Hematopoietic multipotent progenitor cell treated with erythropoietin and hydrocortisone succinate and interleukin-3 and kit ligand, for 17 days (in vitro differentiated cells): ENCODE results near the gene PIK3R3.

Experiments used
- DNase-seq: peaks from one replicate; pipeline ENCODE4 v3.0.0-alpha.2; 2015; ENCODE audit warnings: low spot score

PIK3R3 gene

GRCh38 chr1:46021046-46021996, 111.1 kb downstream of the PIK3R3 start:
- no peak for DNase-seq

DNA sequence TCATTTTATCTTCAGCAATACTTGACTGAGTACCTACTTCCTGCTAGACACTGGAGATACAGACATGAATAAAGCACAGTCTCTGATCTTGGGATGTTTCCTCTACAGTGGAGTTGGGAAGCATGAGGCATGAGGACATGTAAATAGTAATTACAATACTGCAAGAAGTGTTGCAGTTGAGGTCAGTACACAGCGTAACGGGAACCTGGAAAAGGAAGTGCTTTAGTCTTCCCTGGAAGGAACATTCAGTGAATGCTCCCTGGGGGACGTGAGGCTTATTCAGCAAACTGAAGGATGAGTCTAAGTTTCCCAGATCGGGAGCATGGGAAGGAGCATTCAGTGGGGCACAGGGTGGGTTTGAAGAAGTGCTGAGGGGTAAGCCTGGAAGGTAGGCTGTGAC, 112.4 kb downstream of the PIK3R3 start:
- DNase-seq: no peak

- no peak for DNase-seq
These were observed 113.1 kb downstream of the PIK3R3 start for GRCh38 chr1:46019348-46019747.

GRCh38 chr1:46017876-46018503, 114.4 kb downstream of the PIK3R3 start:
- no peak for DNase-seq

- DNase-seq: no peak
These were observed 118.8 kb downstream of the PIK3R3 start for GRCh38 chr1:46013581-46013980.

DNA sequence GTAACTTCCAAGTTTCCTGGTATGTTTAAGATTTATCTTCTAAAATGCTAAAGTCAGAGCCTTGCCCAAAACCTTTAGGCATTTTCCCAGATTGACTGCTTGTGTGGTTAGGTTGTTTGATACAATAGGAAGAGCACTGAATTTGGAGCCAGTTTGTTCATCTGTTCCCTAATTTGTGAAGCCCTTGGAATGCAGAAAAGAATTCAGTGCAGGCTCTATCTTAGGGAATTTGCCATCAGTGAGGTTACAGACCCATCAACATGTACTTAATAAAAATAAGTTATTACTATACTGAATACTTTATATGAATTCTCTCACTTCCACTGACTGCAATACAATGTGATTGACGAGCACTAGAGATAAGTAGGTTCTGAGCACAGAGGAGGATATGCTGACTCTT, 120.2 kb downstream of the PIK3R3 start:
- DNase-seq: no peak

- no peak for DNase-seq
These were observed 121.2 kb downstream of the PIK3R3 start for GRCh38 chr1:46011121-46011695.

DNA sequence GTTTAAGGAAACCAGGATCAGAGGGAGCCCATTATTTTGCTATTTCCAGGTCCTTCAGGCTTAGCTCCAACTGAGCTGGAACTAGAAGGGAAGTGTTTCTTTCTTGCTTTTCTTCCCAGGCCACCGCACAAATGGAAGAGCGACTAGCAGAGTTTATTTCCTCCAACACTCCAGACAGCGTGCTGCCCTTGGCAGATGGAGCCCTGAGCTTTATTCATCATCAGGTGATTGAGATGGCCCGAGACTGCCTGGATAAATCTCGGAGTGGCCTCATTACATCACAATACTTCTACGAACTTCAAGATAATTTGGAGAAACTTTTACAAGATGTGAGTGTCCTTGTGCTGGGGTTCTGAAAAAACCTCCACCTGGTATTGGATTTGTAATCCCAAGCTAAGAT, 121.8 kb downstream of the PIK3R3 start:
- no peak for DNase-seq

- DNase-seq: no peak
These were observed 123.8 kb downstream of the PIK3R3 start for GRCh38 chr1:46008585-46008984.

- DNase-seq: no peak
These were observed 126.8 kb downstream of the PIK3R3 start for GRCh38 chr1:46005594-46005993.

- no peak for DNase-seq
These were observed 127.9 kb downstream of the PIK3R3 start for GRCh38 chr1:46004492-46004891.

DNA sequence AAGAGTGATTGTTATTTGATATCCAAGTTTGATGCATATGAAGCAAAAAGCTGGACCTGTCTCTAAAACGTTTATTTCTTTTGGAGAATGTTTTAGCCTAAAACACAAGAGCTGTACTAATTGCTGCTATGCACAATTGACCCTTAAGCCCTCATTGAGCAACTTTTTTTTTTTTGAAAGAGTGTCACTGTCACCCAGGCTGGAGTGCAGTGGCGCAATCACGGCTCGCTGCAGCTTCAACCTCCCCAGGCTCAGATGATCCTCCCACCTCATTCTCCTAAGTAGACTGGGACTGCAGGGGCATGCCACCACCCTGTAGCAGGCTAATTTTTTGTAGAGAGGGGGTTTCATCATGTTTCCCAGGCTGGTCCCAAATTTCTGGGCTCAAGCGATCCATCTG, 129.1 kb downstream of the PIK3R3 start:
- no peak for DNase-seq

GRCh38 chr1:46002551-46003150, 129.8 kb downstream of the PIK3R3 start:
- DNase-seq: no peak

DNA sequence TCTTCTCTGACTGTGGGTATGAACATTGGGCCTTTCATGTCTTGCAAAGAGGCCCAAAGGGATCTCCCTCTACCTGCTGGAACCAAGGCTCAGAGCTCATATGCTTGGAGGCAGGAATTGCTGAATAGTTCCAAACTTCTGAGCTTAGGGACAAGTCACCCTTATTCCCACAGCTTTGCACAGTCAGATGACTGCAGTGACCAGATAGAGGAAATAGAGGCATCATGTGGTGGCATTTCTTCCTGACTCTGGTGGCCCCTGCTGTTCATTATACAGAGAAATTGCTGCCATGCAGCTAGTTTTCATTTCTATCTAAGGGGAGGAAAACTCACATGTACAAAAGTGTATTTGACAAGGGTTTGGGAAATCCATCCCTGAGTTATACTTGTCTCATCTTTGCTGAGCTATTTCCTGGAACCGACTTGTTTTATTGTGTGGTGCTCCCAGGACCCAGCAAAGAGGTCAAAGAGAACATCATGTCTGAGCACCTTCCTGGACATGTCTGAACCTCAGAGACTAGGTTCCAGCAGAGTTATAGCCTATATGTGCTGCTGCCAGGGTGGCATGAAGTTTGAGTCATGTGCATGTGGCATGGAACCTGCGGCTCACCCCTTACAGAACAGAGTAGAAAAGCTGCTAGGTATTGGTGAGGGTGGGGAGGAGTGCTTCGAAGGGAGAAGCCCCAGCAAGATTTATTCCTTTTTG, 131.2 kb downstream of the PIK3R3 start:
- no peak for DNase-seq

DNA sequence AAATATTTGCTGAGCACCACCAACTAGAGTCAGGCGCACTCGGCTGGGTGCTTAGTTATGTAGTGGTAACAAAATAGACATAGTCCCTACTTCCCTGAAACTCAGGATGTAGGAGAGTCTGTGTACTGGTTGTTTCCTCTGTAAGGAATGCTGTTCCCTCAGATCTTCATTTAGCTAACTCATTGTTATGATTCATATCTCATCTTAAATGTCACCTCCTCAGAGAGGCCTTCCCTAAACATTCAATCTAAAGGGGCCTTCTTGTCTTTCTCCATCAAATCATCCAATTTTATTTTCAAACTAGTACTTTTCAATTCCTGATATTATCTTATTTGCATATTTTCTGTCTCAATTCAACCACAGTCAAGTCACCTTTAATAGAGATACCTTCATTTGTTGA, 132.9 kb downstream of the PIK3R3 start:
- no peak for DNase-seq

DNA sequence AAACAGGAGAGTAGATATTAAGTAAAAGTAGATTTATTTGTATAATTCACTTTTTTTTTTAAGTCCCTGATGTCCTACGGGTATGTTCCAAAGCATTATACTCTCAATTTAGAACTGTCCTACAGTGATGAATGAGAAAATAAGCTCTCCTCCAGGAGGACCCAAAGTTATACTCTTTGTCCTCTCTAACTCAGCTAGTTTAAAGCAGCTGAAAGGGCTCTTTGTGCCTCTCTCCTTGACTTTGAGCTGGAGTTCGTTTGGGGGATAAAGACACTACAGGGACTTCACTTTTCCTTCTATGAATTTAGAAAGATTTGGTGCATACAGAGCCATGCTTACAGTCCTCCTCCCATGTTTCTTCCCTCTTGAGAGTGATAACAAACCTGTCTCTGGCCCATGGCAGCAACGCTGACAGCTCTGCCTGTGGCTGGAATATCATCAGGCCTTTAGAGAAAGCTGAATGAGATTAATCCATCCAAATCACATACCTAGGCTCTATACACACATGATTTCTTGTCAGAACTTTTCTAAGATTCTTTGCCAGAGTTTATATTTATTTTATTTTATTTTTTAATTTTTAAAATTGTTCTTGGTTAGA, 134.3 kb downstream of the PIK3R3 start:
- no peak for DNase-seq

DNA sequence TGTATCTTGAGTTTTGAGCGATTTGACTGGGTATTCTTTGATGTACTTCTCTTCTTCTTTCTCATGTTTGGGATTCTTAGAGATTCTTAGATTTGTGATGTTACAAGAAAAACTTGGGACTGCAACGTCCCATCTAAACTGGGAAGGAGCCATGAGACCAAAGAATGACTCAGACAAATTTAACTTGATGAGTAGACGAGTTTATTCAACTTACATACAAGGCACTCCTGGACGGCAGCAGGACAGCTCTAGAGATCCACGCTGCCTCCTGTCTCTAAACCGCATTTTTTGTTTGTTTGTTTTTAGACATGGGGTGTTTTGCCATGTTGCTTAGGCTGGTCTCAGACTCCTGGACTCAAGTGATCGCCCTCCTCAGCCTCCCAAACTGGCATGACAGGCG, 137.1 kb downstream of the PIK3R3 start:
- no peak for DNase-seq

DNA sequence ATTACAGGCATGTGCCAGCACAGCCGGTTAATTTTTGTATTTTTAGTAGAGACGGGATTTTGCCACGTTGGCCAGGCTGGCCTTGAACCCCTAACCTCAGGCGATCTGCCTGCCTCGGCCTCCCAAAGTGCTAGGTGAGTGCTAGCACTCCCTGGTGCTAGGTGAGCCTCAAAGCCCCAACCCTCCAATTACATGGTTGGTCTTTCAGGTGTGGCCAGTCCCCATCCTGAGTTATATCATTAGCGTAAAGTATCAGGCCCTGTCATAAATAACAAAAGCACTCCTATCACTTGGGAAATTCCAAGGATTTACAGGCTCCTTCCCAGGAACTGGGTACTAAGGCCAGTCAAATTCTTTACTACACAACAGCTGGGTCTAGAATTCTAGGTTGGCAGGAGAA, 138.0 kb downstream of the PIK3R3 start:
- DNase-seq: no peak
